Measurements from ENCODE around the gene UGT2A3. TPM values are rescaled to one million over a fixed set of nuclear protein-coding genes. Genes with fewer than 3 reads are reported as not detected.
"Not testable (repeated sequence)": the region's sequence is repeated elsewhere in the genome, so short reads cannot be mapped to it uniquely, and the experiment has no call there.

Gene UGT2A3
- not detected in 2 replicates for total RNA-seq

DNA sequence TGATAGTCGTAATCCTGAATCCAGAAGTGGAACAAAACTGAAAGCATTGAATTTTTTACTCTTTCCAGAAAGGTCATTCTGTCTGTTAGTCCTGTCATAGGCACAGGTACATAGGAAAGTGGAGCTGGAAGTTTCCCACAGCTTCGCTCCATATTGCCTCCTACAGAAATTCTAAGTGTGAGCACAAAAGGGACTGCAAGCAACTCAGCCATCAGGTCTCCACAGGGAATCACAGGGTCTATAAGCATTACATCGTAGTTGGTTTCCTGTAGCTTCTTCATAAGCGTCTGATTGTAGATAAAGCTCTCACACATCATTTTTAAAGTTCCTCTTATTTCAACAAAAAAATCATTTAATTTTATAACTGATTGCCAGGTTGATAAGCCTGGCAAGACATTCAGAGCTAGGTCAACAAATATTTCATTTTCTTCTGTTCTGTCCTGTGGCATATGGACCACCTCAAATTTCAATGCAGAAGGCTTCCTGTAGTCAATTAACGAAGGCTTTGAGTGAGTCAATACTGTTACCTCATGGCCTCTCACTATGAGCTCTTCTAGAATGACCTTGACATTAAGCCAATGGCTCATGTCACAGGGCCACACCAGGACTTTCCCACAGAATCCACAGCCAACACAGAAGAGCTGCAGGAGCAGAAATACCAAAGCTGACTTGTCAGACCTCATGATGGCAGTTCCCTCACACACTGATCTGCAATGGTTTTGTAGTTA, at the start of gene UGT2A3:
Gene UGT2A3, minus strand, starts transcription at position 727 of the 728 bp plus-strand sequence. Its CDS starts 44 bp downstream, at position 683.
- DNase-seq (ENCODE audit: low read depth in 2 of 2) = no peak

DNA sequence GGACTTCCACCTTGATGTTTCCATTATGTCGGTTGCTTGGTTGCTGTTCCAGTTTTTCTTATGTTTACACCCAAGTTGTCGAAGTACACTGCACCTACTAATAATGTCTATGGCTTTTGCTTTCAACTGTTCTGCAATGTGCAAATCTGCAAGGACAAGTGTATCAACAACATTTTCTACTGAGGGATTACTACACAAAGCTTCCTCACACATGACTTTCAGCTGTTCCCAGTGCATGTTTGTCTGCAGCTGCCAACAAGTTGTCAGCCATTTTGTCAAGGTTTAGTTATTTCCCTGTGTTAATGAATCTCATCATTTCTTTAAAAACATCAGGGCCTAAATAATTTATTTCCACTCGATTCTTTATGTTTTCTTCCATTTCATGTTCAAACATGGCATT, 45.4 kb upstream of the UGT2A3 start:
- DNase-seq (ENCODE audit: low read depth in 2 of 2) = no peak

- no peak for DNase-seq (ENCODE audit: low read depth in 2 of 2)
Observed at GRCh38 chr4:68995292-68995691, 43.7 kb upstream of the UGT2A3 start.

GRCh38 chr4:68987007-68987406, 35.4 kb upstream of the UGT2A3 start:
- DNase-seq (ENCODE audit: low read depth in 2 of 2) = no peak

- no peak for DNase-seq (ENCODE audit: low read depth in 2 of 2)
Observed at GRCh38 chr4:68985442-68985841, 33.8 kb upstream of the UGT2A3 start.

DNA sequence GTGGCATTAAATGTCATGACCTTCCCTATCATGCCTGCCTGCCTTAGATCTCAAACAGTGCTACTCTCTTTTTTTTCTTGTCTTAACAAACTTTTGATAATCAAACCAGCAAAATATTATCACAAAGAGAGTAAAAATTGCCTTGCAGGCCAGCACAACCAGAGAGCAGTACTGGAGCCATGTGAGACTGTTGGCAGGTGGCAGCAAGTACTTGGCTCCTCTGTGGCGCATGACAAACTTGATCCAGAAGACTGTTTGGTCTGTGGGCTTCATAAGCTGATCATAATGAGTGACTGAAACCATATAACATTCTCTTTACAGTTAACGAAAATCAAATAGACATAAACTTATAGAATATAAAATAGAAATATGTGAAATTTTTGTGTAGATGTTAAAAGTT, 33.3 kb upstream of the UGT2A3 start:
- DNase-seq (ENCODE audit: low read depth in 2 of 2) = no peak

DNA sequence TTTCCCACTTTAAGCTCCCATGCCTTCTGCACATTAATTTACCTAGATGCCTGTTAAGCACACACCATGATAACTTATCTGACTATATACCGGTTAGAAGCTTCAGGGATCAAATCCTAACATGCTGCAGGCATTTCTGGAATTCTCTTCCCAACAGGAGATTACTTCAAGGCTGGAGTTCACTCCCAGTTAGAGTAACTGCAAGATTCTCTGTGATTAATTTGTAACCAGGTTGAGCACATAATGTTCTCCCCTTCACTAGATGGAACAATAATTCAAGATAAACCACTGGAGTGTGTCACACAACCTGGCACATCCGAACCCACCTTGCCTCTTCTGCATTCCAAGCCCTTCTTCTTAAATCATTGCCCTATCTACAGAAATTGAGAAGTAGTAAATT, 11.8 kb upstream of the UGT2A3 start:
- no peak for DNase-seq (ENCODE audit: low read depth in 2 of 2)

DNA sequence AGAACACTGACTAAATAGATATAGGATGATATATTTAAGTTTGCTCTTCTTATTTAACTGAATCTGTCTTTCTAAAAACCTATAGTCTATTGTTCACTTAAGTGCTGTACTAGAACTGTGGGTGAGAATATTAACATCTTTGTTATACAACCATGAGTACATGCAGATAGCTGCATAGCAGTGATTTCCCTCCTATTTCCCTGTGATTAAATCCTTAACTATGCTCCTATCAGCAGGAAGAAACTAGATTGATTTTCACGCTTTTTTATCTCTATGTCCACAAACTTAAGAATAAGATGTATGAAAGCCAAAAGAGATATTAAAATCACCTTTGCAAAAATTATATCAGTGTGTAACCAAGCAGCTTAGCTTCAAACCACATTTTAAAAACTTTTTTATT, 11.3 kb upstream of the UGT2A3 start:
- no peak for DNase-seq (ENCODE audit: low read depth in 2 of 2)

DNA sequence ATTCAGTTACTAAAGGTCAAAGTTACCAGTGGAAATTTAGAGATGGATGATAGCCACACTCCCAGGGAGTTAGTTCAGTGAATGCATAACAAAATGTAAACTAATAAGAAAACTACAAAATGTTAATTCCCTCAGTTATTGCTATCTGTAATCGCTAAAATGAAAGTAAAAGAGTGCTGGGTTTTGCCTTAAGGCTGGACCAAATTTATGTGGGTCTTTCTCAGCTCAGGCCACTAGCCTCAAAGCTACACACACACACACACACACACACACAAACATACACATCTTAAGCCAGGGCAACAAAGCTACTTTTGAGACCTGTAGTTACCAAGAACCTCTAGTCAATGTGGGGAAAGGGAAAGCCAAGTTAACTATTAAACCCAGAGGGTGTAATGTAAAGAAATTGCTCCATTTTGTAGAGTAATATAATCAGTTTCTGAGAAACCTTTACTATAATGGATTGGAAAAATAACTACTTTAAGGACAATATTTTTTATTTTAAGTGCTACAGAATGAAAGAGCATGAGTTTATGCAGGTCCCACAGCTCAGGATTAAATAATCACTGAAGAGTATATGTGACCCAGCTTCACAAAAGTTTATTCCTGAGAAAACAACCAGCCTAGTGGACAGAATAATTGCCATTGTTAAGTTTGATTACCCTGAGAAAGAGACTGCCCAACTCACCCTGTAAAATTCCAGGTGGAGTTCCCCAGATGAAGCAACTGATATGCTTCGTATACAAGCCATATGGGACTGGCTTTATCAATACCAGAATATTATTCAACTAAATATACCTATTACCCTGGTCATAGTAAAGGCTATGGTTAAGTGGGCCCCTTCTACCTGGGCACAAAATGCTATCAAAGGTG, 8.9 kb upstream of the UGT2A3 start:
- DNase-seq (ENCODE audit: low read depth in 2 of 2) = no peak

GRCh38 chr4:68959085-68959484, 7.5 kb upstream of the UGT2A3 start:
- DNase-seq (ENCODE audit: low read depth in 2 of 2) = not testable (repeated sequence)

DNA sequence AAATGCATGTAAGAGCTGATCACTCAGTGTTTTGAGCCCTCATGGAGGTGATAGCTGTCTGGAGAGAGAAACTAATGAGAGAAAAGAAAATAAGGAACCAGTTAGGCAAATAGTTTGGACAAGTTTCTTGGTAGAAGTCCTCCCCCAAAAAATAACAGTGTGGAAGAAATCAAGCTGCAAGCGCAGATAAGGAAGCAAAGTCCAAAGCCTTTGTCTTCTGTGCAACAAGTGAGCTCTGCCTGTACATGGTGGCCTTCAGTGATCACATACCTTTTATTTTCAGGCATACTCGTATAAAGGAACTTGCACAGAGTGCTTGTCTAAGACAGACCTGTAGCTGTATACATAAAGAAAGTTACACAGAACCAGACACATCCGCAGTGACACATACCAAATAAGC, 2.5 kb upstream of the UGT2A3 start:
- no peak for DNase-seq (ENCODE audit: low read depth in 2 of 2)

- no peak for DNase-seq (ENCODE audit: low read depth in 2 of 2)
Observed at GRCh38 chr4:68953056-68953596, 1.5 kb upstream of the UGT2A3 start.

GRCh38 chr4:68951806-68952585, 392 bp upstream of the UGT2A3 start:
- no peak for DNase-seq (ENCODE audit: low read depth in 2 of 2)

- DNase-seq (ENCODE audit: low read depth in 2 of 2) = no peak
Observed at GRCh38 chr4:68950033-68950432, 1.6 kb downstream of the UGT2A3 start.

DNA sequence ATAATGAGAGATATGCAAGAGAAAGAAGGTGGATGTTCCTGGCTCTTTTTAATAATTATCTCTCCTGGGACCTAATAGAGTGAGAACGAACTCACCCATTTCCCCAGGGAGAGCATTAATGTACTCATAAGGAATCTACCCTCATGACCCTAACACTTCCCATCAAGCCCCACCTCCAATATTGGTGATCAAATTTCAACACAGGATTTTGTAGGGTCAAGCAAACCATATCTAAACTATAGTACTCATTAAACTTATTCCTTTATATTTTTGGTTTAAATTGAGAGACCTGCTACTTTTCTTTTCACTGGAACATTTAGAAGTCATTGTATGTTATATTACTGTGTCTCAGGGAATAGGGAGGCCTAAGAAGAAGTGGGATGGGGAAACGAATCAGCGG, 2.6 kb downstream of the UGT2A3 start:
- no peak for DNase-seq (ENCODE audit: low read depth in 2 of 2)

GRCh38 chr4:68948044-68948743, 3.4 kb downstream of the UGT2A3 start:
- DNase-seq (ENCODE audit: low read depth in 2 of 2) = no peak

GRCh38 chr4:68929076-68929737, 22.4 kb downstream of the UGT2A3 start:
- DNase-seq (ENCODE audit: low read depth in 2 of 2) = no peak

DNA sequence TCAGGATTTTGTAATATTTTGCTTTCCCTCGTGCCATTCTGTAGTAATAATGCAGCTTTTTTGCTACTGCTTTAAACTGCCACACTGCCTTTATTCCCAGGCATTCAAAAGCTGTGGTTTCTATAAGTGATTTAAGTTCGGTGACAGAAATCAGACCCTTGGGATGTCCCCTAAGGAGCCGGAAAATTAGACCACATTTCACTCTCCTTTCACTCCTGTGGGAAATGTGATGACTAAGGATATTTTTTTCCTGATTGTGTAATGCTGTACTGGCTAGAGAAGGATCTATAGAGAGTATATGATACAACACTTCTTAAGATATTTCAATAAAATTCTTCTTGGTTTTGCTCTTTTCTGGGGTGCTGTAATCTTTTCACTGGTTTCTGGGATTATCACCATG, 24.4 kb downstream of the UGT2A3 start:
- no peak for DNase-seq (ENCODE audit: low read depth in 2 of 2)

- not testable (repeated sequence) for DNase-seq (ENCODE audit: low read depth in 2 of 2)
Observed at GRCh38 chr4:68922202-68922601, 29.4 kb downstream of the UGT2A3 start.

DNA sequence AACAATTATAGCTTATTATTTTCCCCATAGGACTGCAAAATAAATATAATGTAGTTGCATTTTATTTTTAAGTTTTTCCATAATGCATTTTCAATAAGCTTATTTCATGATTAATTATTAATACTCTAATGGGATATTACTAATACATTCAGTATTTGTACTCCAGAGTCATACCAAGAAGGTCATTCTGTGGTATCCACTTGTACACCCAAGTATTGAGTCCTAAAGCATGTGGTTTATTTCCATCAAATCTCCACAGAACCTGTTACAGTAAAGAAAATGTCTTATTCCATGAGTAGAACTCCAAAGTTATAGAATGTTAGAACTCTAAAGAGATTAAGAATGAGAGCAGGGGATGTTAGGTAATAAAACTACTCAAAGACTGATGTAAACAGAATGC, 30.6 kb downstream of the UGT2A3 start:
- no peak for DNase-seq (ENCODE audit: low read depth in 2 of 2)

- no peak for DNase-seq (ENCODE audit: low read depth in 2 of 2)
Observed at GRCh38 chr4:68917016-68917415, 34.6 kb downstream of the UGT2A3 start.
